Neural cell (in vitro differentiated cells): ENCODE results near the gene FGD1. TPM values are rescaled to one million over a fixed set of nuclear protein-coding genes. Genes with fewer than 3 reads are reported as not detected.

Experiments
- H2AFZ ChIP-seq: fragments of 200-600, 300-800 bp; sonication (generic), shearing (Covaris generic); 2 replicates; pipeline ENCODE4 v1.6.0; 2014; ENCODE audit warnings: low read depth, mild to moderate bottlenecking, antibody characterized with exemption, low read length, moderate library complexity
- H3F3A ChIP-seq: fragments of 200-600 bp; shearing (Covaris generic); 2 replicates; pipeline ENCODE4 v1.6.1; 2016; ENCODE audit warnings: mild to moderate bottlenecking, moderate library complexity, mixed read lengths, antibody characterized with exemption, low read length; ENCODE audit not compliant: insufficient read depth, poor library complexity, severe bottlenecking
- H3K27ac ChIP-seq: fragments of 200-600, 300-800 bp; sonication (generic), shearing (Covaris generic); 2 replicates; pipeline ENCODE4 v1.5.1; 2014; ENCODE audit warnings: mild to moderate bottlenecking, low read length, moderate library complexity
- H3K27me3 ChIP-seq: fragments of 300-800, 200-600 bp; sonication (generic), shearing (Covaris generic); 2 replicates; pipeline ENCODE4 v1.6.0; 2014; ENCODE audit warnings: mild to moderate bottlenecking, low read depth, low read length, moderate library complexity; ENCODE audit not compliant: insufficient read depth
- H3K36me3 ChIP-seq: fragments of 300-800, 200-600 bp; sonication (generic), shearing (Covaris generic); 2 replicates; pipeline ENCODE4 v1.5.1; 2014; ENCODE audit warnings: mild to moderate bottlenecking, antibody characterized with exemption, low read length, moderate library complexity; ENCODE audit not compliant: insufficient read depth
- H3K4me2 ChIP-seq: fragments of 300-800, 200-600 bp; sonication (generic), shearing (Covaris generic); 2 replicates; pipeline ENCODE4 v1.6.0; 2014; ENCODE audit warnings: mild to moderate bottlenecking, low read length
- H3K4me3 ChIP-seq: fragments of 300-800, 200-600 bp; sonication (generic), shearing (Covaris generic); 2 replicates; pipeline ENCODE4 v1.5.1; 2014; ENCODE audit warnings: mild to moderate bottlenecking, low read length, moderate library complexity
- H3K79me2 ChIP-seq: fragments of 200-600 bp; shearing (Covaris generic); replicated peaks from 2 replicates; pipeline ENCODE4 v1.6.0; 2014; ENCODE audit warnings: mild to moderate bottlenecking, low read length, moderate library complexity; ENCODE audit not compliant: insufficient read depth
- H3K9ac ChIP-seq: fragments of 300-800, 200-600 bp; sonication (generic), shearing (Covaris generic); 2 replicates; pipeline ENCODE4 v1.6.1; 2016; ENCODE audit warnings: mild to moderate bottlenecking, low read length, mixed read lengths
- H3K9me2 ChIP-seq: fragments of 200-600 bp; shearing (Covaris generic); 2 replicates; pipeline ENCODE4 v1.6.1; 2016; ENCODE audit warnings: mild to moderate bottlenecking, low read length, mixed read lengths; ENCODE audit not compliant: insufficient read depth
- H3K9me3 ChIP-seq: fragments of 200-600, 300-800 bp; sonication (generic), shearing (Covaris generic); 2 replicates; pipeline ENCODE4 v1.6.1; 2016; ENCODE audit warnings: mild to moderate bottlenecking, mixed run types, low read length, moderate library complexity, mixed read lengths
- H4K20me1 ChIP-seq: fragments of 200-600 bp; shearing (Covaris generic); 2 replicates; pipeline ENCODE4 v1.6.1; 2016; ENCODE audit warnings: mild to moderate bottlenecking, mixed run types; ENCODE audit not compliant: insufficient read depth
- CTCF ChIP-seq: fragments of 450-650 bp; IDR thresholded peaks from 2 replicates; pipeline ENCODE4 v1.5.1; 2014; ENCODE audit warnings: antibody characterized with exemption, mild to moderate bottlenecking, moderate library complexity; ENCODE audit not compliant: poor library complexity, severe bottlenecking
- EP300 ChIP-seq: fragments of 450-650 bp; conservative IDR thresholded peaks from 2 replicates; pipeline ENCODE4 v1.6.1; 2014; ENCODE audit warnings: antibody characterized with exemption, mild to moderate bottlenecking, moderate library complexity; ENCODE audit not compliant: poor library complexity, severe bottlenecking
- EZH2 ChIP-seq: fragments of 200-600, 300-800 bp; shearing (Covaris generic), sonication (generic); IDR thresholded peaks from 2 replicates; pipeline ENCODE4 v1.6.1; 2014; ENCODE audit warnings: antibody characterized with exemption, low read length, borderline replicate concordance, mild to moderate bottlenecking; ENCODE audit not compliant: insufficient read depth, poor library complexity, severe bottlenecking
- MXI1 ChIP-seq: fragments of 450-650 bp; conservative IDR thresholded peaks from 2 replicates; pipeline ENCODE4 v1.6.1; 2014; ENCODE audit warnings: antibody characterized with exemption, mild to moderate bottlenecking; ENCODE audit not compliant: poor library complexity, severe bottlenecking
- POLR2AphosphoS5 ChIP-seq: IDR thresholded peaks from 2 replicates; pipeline ENCODE4 v1.6.1; 2012
- RAD21 ChIP-seq: fragments of 450-650 bp; conservative IDR thresholded peaks from 2 replicates; pipeline ENCODE4 v1.6.1; 2014; ENCODE audit warnings: antibody characterized with exemption, mild to moderate bottlenecking, moderate library complexity
- SMC3 ChIP-seq: fragments of 450-650 bp; conservative IDR thresholded peaks from 2 replicates; pipeline ENCODE4 v1.6.1; 2014; ENCODE audit warnings: antibody characterized with exemption, mild to moderate bottlenecking, moderate library complexity; ENCODE audit not compliant: poor library complexity
- TAF1 ChIP-seq: IDR thresholded peaks from 2 replicates; pipeline ENCODE4 v1.6.1; 2012; ENCODE audit warnings: low read depth
- polyA plus RNA-seq: library from polyadenylated mRNA; depleted of rRNA; stranded (reverse); fragments of >200 nt; gene quantifications from 2 replicates; pipeline ENCODE4 v1.2.3, GENCODE V29; 2014
- TF ChIP-seq, protein P1 (sequence below): IDR thresholded peaks from 2 replicates; pipeline ENCODE4 v1.6.1; 2012; ENCODE audit warnings: borderline replicate concordance

Gene FGD1
- polyA plus RNA-seq, 1 donor from 2014 or later, result 9.8 TPM

DNA sequence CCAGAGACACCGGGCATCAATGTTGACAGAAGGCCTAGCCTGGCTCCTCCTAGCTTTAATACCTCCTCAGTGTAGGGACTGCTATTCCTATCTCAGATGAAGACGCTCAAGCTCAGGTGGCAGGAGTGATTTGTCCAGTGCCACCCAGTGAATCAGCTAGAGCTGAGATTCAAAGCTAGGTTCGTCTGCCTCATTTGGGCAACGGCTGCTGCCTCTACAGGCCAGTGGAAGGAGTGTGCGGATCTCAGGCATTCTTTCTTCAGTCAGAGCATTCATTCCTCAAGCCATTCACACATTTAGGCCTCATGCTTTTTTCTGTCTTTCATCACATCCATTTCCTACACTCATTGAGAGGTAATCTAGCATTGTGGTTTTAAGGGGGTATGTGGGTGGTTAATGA, 48.6 kb downstream of the FGD1 start (continued):
- no peak for TF ChIP-seq POLR2AphosphoS5

DNA sequence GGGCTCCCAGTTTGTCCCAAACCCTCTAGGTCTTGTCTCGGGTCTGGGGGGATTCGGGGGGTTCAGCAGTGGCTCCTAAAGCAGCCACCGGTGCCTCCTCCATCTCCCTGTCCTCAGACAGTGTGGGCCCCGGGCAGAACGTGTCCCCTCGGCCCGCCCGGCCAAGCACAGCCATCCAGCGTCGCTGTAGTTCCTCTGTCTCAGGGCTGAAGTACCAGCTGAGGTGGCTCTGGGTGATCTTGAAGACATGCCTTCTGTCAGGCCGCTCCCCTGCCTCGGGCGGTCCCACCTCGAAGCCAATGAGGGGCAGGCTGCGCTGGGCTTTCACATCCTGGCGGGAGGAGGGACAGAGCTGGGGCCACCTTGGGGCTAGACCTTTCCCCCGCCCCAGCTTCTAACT, 50.0 kb downstream of the FGD1 start:
- TF ChIP-seq RAD21, result no peak
- no peak for TF ChIP-seq TAF1
- TF ChIP-seq EP300, result no peak
- TF ChIP-seq POLR2AphosphoS5, result no peak
- TF ChIP-seq MXI1, result no peak
- Histone ChIP-seq H3K4me3 (no peak overlapping the region), H3K36me3 (no peaks in the 10 kb centered on the region), H3K27me3 (no peaks in the 10 kb centered on the region), H4K20me1 (no peaks in the 10 kb centered on the region), H3K27ac (no peak overlapping the region), H3K79me2 (peaks cover 10% of the 10 kb centered on the region), H3F3A (no peaks in the 10 kb centered on the region), H3K9me2 (no peaks in the 10 kb centered on the region), H3K9ac (no peak overlapping the region), H3K4me2 (no peak overlapping the region), H2AFZ (no peak overlapping the region), H3K9me3 (no peaks in the 10 kb centered on the region)

GRCh38 chrX:54444752-54445151, 51.3 kb downstream of the FGD1 start:
- Histone ChIP-seq H3K27me3 (no peaks in the 10 kb centered on the region), H3K36me3 (no peaks in the 10 kb centered on the region), H3K9ac (no peak overlapping the region), H3K4me2 (no peak overlapping the region), H3K4me3 (no peak overlapping the region), H3F3A (no peaks in the 10 kb centered on the region), H3K79me2 (peaks cover 17% of the 10 kb centered on the region), H4K20me1 (no peaks in the 10 kb centered on the region), H3K27ac (no peak overlapping the region), H3K9me3 (no peaks in the 10 kb centered on the region), H3K9me2 (no peaks in the 10 kb centered on the region), H2AFZ (no peak overlapping the region)
- TF ChIP-seq EP300, result no peak
- TF ChIP-seq POLR2AphosphoS5, result no peak
- TF ChIP-seq RAD21, result no peak
- no peak for TF ChIP-seq SMC3
- TF ChIP-seq TAF1, result no peak
- no peak for TF ChIP-seq EZH2
- TF ChIP-seq, protein P1, sequence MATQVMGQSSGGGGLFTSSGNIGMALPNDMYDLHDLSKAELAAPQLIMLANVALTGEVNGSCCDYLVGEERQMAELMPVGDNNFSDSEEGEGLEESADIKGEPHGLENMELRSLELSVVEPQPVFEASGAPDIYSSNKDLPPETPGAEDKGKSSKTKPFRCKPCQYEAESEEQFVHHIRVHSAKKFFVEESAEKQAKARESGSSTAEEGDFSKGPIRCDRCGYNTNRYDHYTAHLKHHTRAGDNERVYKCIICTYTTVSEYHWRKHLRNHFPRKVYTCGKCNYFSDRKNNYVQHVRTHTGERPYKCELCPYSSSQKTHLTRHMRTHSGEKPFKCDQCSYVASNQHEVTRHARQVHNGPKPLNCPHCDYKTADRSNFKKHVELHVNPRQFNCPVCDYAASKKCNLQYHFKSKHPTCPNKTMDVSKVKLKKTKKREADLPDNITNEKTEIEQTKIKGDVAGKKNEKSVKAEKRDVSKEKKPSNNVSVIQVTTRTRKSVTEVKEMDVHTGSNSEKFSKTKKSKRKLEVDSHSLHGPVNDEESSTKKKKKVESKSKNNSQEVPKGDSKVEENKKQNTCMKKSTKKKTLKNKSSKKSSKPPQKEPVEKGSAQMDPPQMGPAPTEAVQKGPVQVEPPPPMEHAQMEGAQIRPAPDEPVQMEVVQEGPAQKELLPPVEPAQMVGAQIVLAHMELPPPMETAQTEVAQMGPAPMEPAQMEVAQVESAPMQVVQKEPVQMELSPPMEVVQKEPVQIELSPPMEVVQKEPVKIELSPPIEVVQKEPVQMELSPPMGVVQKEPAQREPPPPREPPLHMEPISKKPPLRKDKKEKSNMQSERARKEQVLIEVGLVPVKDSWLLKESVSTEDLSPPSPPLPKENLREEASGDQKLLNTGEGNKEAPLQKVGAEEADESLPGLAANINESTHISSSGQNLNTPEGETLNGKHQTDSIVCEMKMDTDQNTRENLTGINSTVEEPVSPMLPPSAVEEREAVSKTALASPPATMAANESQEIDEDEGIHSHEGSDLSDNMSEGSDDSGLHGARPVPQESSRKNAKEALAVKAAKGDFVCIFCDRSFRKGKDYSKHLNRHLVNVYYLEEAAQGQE, result no peak
- TF ChIP-seq MXI1, result no peak
- TF ChIP-seq CTCF, result no peak
